Lower leg skin (tissue), 3 donors: ENCODE data around the gene RAP1GAP.

Experiments
- CTCF ChIP-seq, 3 donors: fragments of 450-650 bp; IDR thresholded peaks; one replicate each; pipeline ENCODE4 v1.5.1; 2016; ENCODE audit warnings: antibody characterized with exemption in 3 of 3, mild to moderate bottlenecking in 3 of 3, moderate library complexity in 2 of 3
- POLR2A ChIP-seq, 2 donors: fragments of 450-650 bp; IDR thresholded peaks; one replicate each; pipeline ENCODE4 v1.6.1; 2016 to 2017; ENCODE audit warnings: antibody characterized with exemption in 2 of 2, mild to moderate bottlenecking in 1 of 2, moderate library complexity in 1 of 2

GRCh38 chr1:21634806-21635535 lies 34.2 kb downstream of the RAP1GAP start:
- no peak for TF ChIP-seq CTCF (IDR thresholded peaks at IDR 0.05)
- TF ChIP-seq POLR2A (IDR thresholded peaks at IDR 0.05), result no peak
